ENCODE data around the gene IGSF6.

GRCh38 chr16:21610766-21611165 lies 41.6 kb downstream of the IGSF6 start:
- no peak for TF ChIP-seq BHLHE40 (IDR thresholded peaks at IDR 0.05; ENCODE audit: borderline replicate concordance)
- no peak for TF ChIP-seq L3MBTL2 (conservative IDR thresholded peaks at IDR 0.05)
- TF ChIP-seq, protein P1, sequence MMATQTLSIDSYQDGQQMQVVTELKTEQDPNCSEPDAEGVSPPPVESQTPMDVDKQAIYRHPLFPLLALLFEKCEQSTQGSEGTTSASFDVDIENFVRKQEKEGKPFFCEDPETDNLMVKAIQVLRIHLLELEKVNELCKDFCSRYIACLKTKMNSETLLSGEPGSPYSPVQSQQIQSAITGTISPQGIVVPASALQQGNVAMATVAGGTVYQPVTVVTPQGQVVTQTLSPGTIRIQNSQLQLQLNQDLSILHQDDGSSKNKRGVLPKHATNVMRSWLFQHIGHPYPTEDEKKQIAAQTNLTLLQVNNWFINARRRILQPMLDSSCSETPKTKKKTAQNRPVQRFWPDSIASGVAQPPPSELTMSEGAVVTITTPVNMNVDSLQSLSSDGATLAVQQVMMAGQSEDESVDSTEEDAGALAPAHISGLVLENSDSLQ (IDR thresholded peaks at IDR 0.05): no peak
- TF ChIP-seq SP1 (IDR thresholded peaks at IDR 0.05): no peak
- no peak for TF ChIP-seq FOXA1 (IDR thresholded peaks at IDR 0.05)
- no peak for TF ChIP-seq FOXM1 (IDR thresholded peaks at IDR 0.05; ENCODE audit: borderline replicate concordance)
- TF ChIP-seq FOXK2 (IDR thresholded peaks at IDR 0.05): no peak
- TF ChIP-seq SUZ12 (IDR thresholded peaks at IDR 0.05): no peak

All from HEK293T (cell line).